Measurements from ENCODE around the gene TMEM234. TPM values are rescaled to one million over a fixed set of nuclear protein-coding genes. Genes with fewer than 3 reads are reported as not detected.

The TMEM234 gene
- polyA plus RNA-seq, 2 of the 4 experiments (the other 2 are of a cell fraction): 8.4 to 12.1 TPM

GRCh38 chr1:32255072-32256071, 33.2 kb upstream of the TMEM234 start:
- WGBS (ENCODE audit: missing lambda C conversion rate): 67% methylated on average over 10 of the region's 10 CpGs
- Histone ChIP-seq H3K27ac (no peak overlapping the region), H3K4me1 (no peaks in the 10 kb centered on the region), H3K4me3 (no peak overlapping the region), H3K9me3 (no peaks in the 10 kb centered on the region), H3K4me2 (no peak overlapping the region)
- DNase-seq (ENCODE audit: low read depth in 1 of 2, low spot score in 1 of 2) (no peak), ATAC-seq (no peak), FAIRE-seq (no peak)
- CTCF ChIA-PET: interaction anchor here (0.6 to 2.2 kb wide), 6 partner anchors 9 to 1167 kb away, joined by 3 to 7 read pairs (median 4); partner anchors contain the start of gene FAM167B
- TF ChIP-seq CHD4 (IDR thresholded peaks at IDR 0.05; ENCODE audit: borderline replicate concordance) (no peak), ZFP36 (IDR thresholded peaks at IDR 0.05; ENCODE audit: borderline replicate concordance, partially characterized antibody) (no peak), JUN (IDR thresholded peaks at IDR 0.05) (no peak), CBX8 (IDR thresholded peaks at IDR 0.05) (no peak), RCOR1 (IDR thresholded peaks at IDR 0.05; ENCODE audit: low read depth, low read length) (no peak), ESRRA (IDR thresholded peaks at IDR 0.05; ENCODE audit: borderline replicate concordance, low read length) (no peak), ATOH8 (CRISPR knock-in tag; IDR thresholded peaks at IDR 0.05; ENCODE audit: low read depth) (no peak), PHF8 (IDR thresholded peaks at IDR 0.05; ENCODE audit: borderline replicate concordance, low read depth) (no peak), EHMT2 (IDR thresholded peaks at IDR 0.05; ENCODE audit: low read depth) (no peak), TP53 (CRISPR knock-in tag; IDR thresholded peaks at IDR 0.05) (no peak)
- POLR2A ChIA-PET: no interaction called here

GRCh38 chr1:32250893-32251716, 29.0 kb upstream of the TMEM234 start, which contains the start of gene LCK:
TSS of gene LCK (plus strand) at chr1:32251265. CDS start at chr1:32274330, 23,065 bp downstream.
- TF ChIP-seq ATOH8 (CRISPR knock-in tag; IDR thresholded peaks at IDR 0.05; ENCODE audit: low read depth) (no peak), ELK1 (IDR thresholded peaks at IDR 0.05; ENCODE audit: low read depth, low read length) (no peak), HDAC2 (IDR thresholded peaks at IDR 0.05) (no peak), ZNF302 (CRISPR knock-in tag; IDR thresholded peaks at IDR 0.05) (no peak), PHF8 (IDR thresholded peaks at IDR 0.05; ENCODE audit: borderline replicate concordance, low read depth) (no peak), CHD2 (IDR thresholded peaks at IDR 0.05; ENCODE audit: low read length, partially characterized antibody) (no peak), REST (IDR thresholded peaks at IDR 0.05) (no peak), NFE2L2 (conservative IDR thresholded peaks at IDR 0.05; ENCODE audit: low read length) (no peak), SMC3 (IDR thresholded peaks at IDR 0.05) (no peak), MAZ (IDR thresholded peaks at IDR 0.05; ENCODE audit: borderline replicate concordance, low read depth, low read length) (no peak), MYC (IDR thresholded peaks at IDR 0.05; ENCODE audit: borderline replicate concordance, low read length) (no peak), CTCF (IDR thresholded peaks at IDR 0.05) (no peak), MAX (IDR thresholded peaks at IDR 0.05) (no peak), NR3C1 (IDR thresholded peaks at IDR 0.05) (no peak)
- no peaks in the 10 kb centered on the region for H3K9me3 ChIP-seq
- no peak within 1 kb of the TSS for H3K27ac ChIP-seq
- ATAC-seq (no peak), DNase-seq (ENCODE audit: low read depth in 1 of 2, low spot score in 1 of 2) (no peak), FAIRE-seq (no peak)
- 89% methylated on average over 16 of the region's 25 CpGs for WGBS (ENCODE audit: missing lambda C conversion rate)
- ChIA-PET CTCF (interaction anchor here (0.9 to 7.7 kb wide), 4 partner anchors 10 to 41 kb away, joined by 3 to 96 read pairs (median 6); no protein-coding TSS in a partner anchor), POLR2A (interaction anchor here (0.6 kb wide), 1 partner anchor 40 kb away, joined by 8 read pairs; no protein-coding TSS in a partner anchor)
- H3K4me3 ChIP-seq: no peak within 1 kb of the TSS
- H3K4me2 ChIP-seq: no peak within 1 kb of the TSS
- peaks cover 3% of the 10 kb centered on the region; the same call in 1 of the 3 replicates for H3K4me1 ChIP-seq

All from A549 (cell line).